Erythroblast (primary cell): ENCODE data around the gene PARVA.

Experiments
- DNase-seq, 2 experiments: peaks; one replicate each; lab custom pipeline; 2025; lab: John Stamatoyannopoulos, UW
- GATA1 ChIP-seq: IDR thresholded peaks from 2 replicates; pipeline ENCODE4 v1.6.1; 2011; ENCODE audit warnings: low read depth, mild to moderate bottlenecking, control low read depth, low read length, moderate library complexity
- POLR2A ChIP-seq: IDR thresholded peaks from 2 replicates; pipeline ENCODE4 v1.6.1; 2011; ENCODE audit warnings: mild to moderate bottlenecking, low read length

Gene PARVA

GRCh38 chr11:12565406-12565805, 188.0 kb downstream of the PARVA start:
- no peak for TF ChIP-seq POLR2A
- TF ChIP-seq GATA1: no peak
- DNase-seq: no peak

- TF ChIP-seq GATA1 (no peak), POLR2A (no peak)
- DNase-seq: no peak
Observed at GRCh38 chr11:12567746-12568460, 190.5 kb downstream of the PARVA start.

- no peak for DNase-seq
- TF ChIP-seq POLR2A (no peak), GATA1 (no peak)
Observed at GRCh38 chr11:12569499-12570425, 192.4 kb downstream of the PARVA start.

GRCh38 chr11:12573707-12574485, 196.5 kb downstream of the PARVA start:
- DNase-seq: no peak
- TF ChIP-seq POLR2A (no peak), GATA1 (no peak)

- no peak for TF ChIP-seq GATA1
- DNase-seq: no peak
Observed at GRCh38 chr11:12577725-12578644, 200.6 kb downstream of the PARVA start.

- no peak for DNase-seq
Observed at GRCh38 chr11:12581416-12581815, 204.0 kb downstream of the PARVA start.

GRCh38 chr11:12581923-12582322, 204.6 kb downstream of the PARVA start:
- DNase-seq: peak in 1 of 2 experiments; percentile 11
- no peak for TF ChIP-seq POLR2A
- no peak for TF ChIP-seq GATA1

More at GRCh38 chr11:12581416-12581815, 204.0 kb downstream of the PARVA start:
- TF ChIP-seq GATA1: no peak
- no peak for TF ChIP-seq POLR2A
